ENCODE measurements around the gene ARHGAP9. TPM values are rescaled to one million over a fixed set of nuclear protein-coding genes. Genes with fewer than 3 reads are reported as not detected.
"Not testable (repeated sequence)": the region's sequence is repeated elsewhere in the genome, so short reads cannot be mapped to it uniquely, and the experiment has no call there.

Gene ARHGAP9
- 0.38 TPM for polyA plus RNA-seq (2013, experiment 1 of 2; ENCODE audit: insufficient read length)
- 0.36 TPM for polyA plus RNA-seq (2013, experiment 2 of 2; ENCODE audit: insufficient read length)

- no peak for DNase-seq
Measured at GRCh38 chr12:57479376-57480115, at the start of gene ARHGAP9. ARHGAP9 (minus strand) TSS chr12:57479866; CDS start chr12:57479406, 460 bp downstream.

- DNase-seq, result no peak
Measured at GRCh38 chr12:57528831-57529555, 49.3 kb upstream of the ARHGAP9 start.

GRCh38 chr12:57528176-57528575, 48.5 kb upstream of the ARHGAP9 start:
- DNase-seq, result no peak

- no peak for DNase-seq
Measured at GRCh38 chr12:57527184-57527583, 47.5 kb upstream of the ARHGAP9 start.

- no peak for DNase-seq
Measured at GRCh38 chr12:57526477-57527126, 46.9 kb upstream of the ARHGAP9 start.

GRCh38 chr12:57525615-57526383, 46.1 kb upstream of the ARHGAP9 start:
- DNase-seq, result no peak

- DNase-seq, result no peak
Measured at GRCh38 chr12:57524814-57525614, 45.3 kb upstream of the ARHGAP9 start.

- DNase-seq, result no peak
Measured at GRCh38 chr12:57523706-57524614, 44.3 kb upstream of the ARHGAP9 start.

- DNase-seq, result peak; percentile 57
Measured at GRCh38 chr12:57522887-57523705, 43.4 kb upstream of the ARHGAP9 start.

GRCh38 chr12:57522011-57522886, 42.6 kb upstream of the ARHGAP9 start, which contains the start of gene MBD6:
MBD6 (plus strand) TSS chr12:57522824; CDS start chr12:57524304, 1,480 bp downstream.
- peak; percentile 94 for DNase-seq

GRCh38 chr12:57521525-57522010, 41.9 kb upstream of the ARHGAP9 start:
- peak; percentile 62 for DNase-seq

- peak; percentile 99 for DNase-seq
Measured at GRCh38 chr12:57520053-57520818, 40.6 kb upstream of the ARHGAP9 start, which contains the start of gene DDIT3. DDIT3 (minus strand) TSS chr12:57520514; CDS start chr12:57517406, 3,108 bp downstream.

GRCh38 chr12:57519796-57520052, 40.1 kb upstream of the ARHGAP9 start:
- peak; percentile 49 for DNase-seq

- DNase-seq, result peak; percentile 71
Measured at GRCh38 chr12:57518920-57519795, 39.5 kb upstream of the ARHGAP9 start.

- no peak for DNase-seq
Measured at GRCh38 chr12:57518176-57518919, 38.7 kb upstream of the ARHGAP9 start.

- DNase-seq, result not testable (repeated sequence)
Measured at GRCh38 chr12:57517718-57518117, 38.1 kb upstream of the ARHGAP9 start.
